ENCODE data around the gene SINHCAF. TPM values are rescaled to one million over a fixed set of nuclear protein-coding genes. Genes with fewer than 3 reads are reported as not detected.

SINHCAF gene
- total RNA-seq, 2 donors from 2014 or later = 24.4 to 34.5 TPM

DNA sequence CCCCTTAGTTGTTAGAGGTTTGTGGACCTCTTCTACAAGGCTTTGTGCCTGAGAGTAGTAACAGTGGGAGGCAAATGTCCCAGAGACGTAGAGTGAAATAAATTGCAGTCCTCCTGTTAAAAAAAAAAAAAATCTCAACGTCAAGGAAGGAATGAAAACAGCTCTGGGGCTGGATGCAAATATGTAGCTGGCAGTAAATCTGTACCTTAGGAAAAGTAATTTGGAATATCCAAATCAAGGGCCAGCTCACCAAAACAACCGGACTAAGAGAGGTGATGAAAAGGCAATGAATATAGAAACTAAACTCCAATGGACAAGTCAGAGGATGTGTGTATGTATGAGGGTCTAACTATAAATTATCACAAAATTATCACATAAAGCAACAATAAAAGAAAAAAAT is 27.0 kb downstream of the SINHCAF start:
- peaks cover 0 to 12% of the 10 kb centered on the region in 2 donors for H3K36me3 ChIP-seq (replicated peaks in 1 of 2; ENCODE audit: insufficient read depth in 1 of 2, low read depth in 2 of 2)
- H3K27me3 ChIP-seq = no peaks in the 10 kb centered on the region
- DNase-seq (no peak), ATAC-seq (no peak)
- H3K9me3 ChIP-seq = no peaks in the 10 kb centered on the region
- H3K4me1 ChIP-seq = peaks cover 6% of the 10 kb centered on the region
- H3K4me3 ChIP-seq = no peak overlapping the region
- intact Hi-C loops (cut with DNase I) = no loop called here
- H3K27ac ChIP-seq = no peak overlapping the region
- TF ChIP-seq POLR2A (IDR thresholded peaks at IDR 0.05) = no peak
- TF ChIP-seq, protein P1, sequence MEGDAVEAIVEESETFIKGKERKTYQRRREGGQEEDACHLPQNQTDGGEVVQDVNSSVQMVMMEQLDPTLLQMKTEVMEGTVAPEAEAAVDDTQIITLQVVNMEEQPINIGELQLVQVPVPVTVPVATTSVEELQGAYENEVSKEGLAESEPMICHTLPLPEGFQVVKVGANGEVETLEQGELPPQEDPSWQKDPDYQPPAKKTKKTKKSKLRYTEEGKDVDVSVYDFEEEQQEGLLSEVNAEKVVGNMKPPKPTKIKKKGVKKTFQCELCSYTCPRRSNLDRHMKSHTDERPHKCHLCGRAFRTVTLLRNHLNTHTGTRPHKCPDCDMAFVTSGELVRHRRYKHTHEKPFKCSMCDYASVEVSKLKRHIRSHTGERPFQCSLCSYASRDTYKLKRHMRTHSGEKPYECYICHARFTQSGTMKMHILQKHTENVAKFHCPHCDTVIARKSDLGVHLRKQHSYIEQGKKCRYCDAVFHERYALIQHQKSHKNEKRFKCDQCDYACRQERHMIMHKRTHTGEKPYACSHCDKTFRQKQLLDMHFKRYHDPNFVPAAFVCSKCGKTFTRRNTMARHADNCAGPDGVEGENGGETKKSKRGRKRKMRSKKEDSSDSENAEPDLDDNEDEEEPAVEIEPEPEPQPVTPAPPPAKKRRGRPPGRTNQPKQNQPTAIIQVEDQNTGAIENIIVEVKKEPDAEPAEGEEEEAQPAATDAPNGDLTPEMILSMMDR (IDR thresholded peaks at IDR 0.05) = no peak
- 58 to 72% methylated on average over 3 of the region's 3 CpGs for WGBS, 2 donors

DNA sequence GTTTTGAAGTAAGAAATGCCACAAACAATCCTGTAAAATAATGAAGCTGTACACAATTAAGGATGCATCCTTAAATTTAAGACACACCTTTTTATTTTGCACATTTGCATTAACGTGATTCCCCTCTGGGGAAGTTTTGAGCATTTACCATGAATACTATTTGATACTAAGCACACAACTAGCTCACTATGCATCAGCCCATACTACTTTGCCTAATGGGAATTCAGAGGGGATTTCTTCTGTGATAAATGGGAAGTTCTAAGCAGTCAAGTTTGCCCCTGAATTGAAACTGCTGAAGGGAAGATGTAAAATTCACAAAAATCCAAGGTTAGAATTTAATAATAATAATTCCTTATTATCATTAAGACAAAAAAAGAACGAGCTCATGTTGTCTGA is 27.4 kb downstream of the SINHCAF start:
- intact Hi-C loops (cut with DNase I) = no loop called here

DNA sequence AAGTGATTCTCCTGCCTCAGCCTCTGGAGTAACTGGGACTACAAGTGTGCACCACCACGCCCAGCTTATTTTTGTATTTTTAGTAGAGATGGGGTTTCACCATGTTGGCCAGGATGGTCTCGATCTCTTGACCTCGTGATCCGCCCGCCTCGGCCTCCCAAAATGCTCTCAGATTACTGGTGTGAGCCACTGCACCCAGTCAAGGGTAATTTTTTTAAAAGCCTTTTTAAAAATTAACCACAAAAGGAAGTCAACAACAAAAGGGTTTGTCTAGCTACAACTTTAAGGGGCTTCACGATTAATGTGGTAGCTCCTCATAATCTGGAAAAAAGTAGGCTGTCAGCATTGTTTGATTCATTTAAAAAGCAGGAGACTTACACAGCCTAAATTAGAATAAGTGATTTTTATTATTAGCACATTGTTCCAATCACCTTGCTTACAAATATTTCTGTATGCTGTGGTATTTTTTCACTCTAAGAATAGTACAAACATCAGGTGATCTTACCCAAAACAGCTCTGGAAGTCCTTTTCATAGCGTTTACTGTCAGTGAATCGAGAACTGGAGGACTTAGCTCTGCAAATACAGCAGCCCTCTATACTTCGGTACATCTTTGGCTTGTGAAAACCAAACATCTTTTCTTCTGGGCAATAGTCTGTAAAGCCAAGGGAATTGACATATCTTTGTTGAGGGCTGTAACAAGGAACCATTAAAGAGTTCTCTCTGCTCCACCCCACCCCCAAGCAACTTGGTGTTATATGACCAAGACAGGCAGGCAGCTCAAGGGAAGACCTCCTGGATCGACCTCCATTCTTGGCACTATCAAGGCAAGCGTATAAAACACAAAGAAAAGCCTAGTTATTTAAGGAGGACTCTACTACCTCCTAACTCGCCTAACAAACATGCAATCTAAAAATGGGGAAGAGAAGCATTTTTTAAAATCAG is 28.1 kb downstream of the SINHCAF start:
- H3K36me3 ChIP-seq (replicated peaks in 1 of 2; ENCODE audit: insufficient read depth in 1 of 2, low read depth in 2 of 2) = peaks cover 0 to 13% of the 10 kb centered on the region in 2 donors

More for the DNA sequence above, 27.4 kb downstream of the SINHCAF start:
- no peaks in the 10 kb centered on the region for H3K27me3 ChIP-seq
- H3K4me1 ChIP-seq = peaks cover 7% of the 10 kb centered on the region
- no peak for ATAC-seq
- peaks cover 0 to 12% of the 10 kb centered on the region in 2 donors for H3K36me3 ChIP-seq (replicated peaks in 1 of 2; ENCODE audit: insufficient read depth in 1 of 2, low read depth in 2 of 2)
- H3K9me3 ChIP-seq = no peaks in the 10 kb centered on the region
- no peak for DNase-seq
- no peak overlapping the region for H3K27ac ChIP-seq
- 84 to 86% methylated on average over 2 of the region's 2 CpGs for WGBS, 2 donors
- TF ChIP-seq POLR2A (IDR thresholded peaks at IDR 0.05) = no peak
- TF ChIP-seq, protein P1 (IDR thresholded peaks at IDR 0.05) = no peak
- no peak overlapping the region for H3K4me3 ChIP-seq

DNA sequence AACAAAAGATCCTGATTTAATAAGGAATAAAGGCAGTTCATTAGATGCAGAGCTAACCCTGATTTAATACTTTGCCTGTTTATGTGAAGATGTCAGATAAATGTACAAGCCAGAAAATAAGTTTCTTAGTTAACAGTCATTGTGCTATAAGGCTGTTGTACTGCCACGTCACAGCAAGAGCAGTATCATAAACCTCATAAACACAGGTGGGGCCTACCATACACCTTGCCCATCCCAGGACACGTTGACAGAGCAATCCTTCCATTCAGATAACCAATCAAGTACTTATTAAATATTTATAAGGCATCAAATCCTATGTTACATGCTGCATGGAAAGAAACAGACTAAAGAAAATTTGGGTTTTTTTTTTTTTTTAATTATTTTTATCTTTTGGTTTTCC is 36.5 kb downstream of the SINHCAF start:
- Histone ChIP-seq H3K27me3 (no peaks in the 10 kb centered on the region), H3K27ac (no peak overlapping the region), H3K9me3 (no peaks in the 10 kb centered on the region), H3K4me3 (no peak overlapping the region), H3K36me3 (replicated peaks in 1 of 2; ENCODE audit: insufficient read depth in 1 of 2, low read depth in 2 of 2) (peaks cover 0 to 24% of the 10 kb centered on the region in 2 donors), H3K4me1 (peaks cover 5% of the 10 kb centered on the region)
- ATAC-seq = no peak
- WGBS, 2 donors = 90 to 94% methylated on average over 2 of the region's 2 CpGs
- no peak for DNase-seq
- intact Hi-C loops (cut with DNase I) = no loop called here
- no peak for TF ChIP-seq POLR2A (IDR thresholded peaks at IDR 0.05)
- TF ChIP-seq, protein P1 (IDR thresholded peaks at IDR 0.05) = no peak

More for the DNA sequence above, 28.1 kb downstream of the SINHCAF start:
- intact Hi-C loops (cut with DNase I) = no loop called here
- H3K9me3 ChIP-seq = no peaks in the 10 kb centered on the region
- no peak for DNase-seq
- no peak for ATAC-seq
- TF ChIP-seq POLR2A (IDR thresholded peaks at IDR 0.05) = no peak
- TF ChIP-seq, protein P1 (IDR thresholded peaks at IDR 0.05) = no peak
- peaks cover 5% of the 10 kb centered on the region for H3K4me1 ChIP-seq
- no peaks in the 10 kb centered on the region for H3K27me3 ChIP-seq
- WGBS, 2 donors = 87 to 88% methylated on average over 13 of the region's 13 CpGs
- no peak overlapping the region for H3K4me3 ChIP-seq
- H3K27ac ChIP-seq = no peak overlapping the region
